Dermis microvascular lymphatic vessel endothelial cell (primary cell): ENCODE results near the gene SEZ6L. TPM values are rescaled to one million over a fixed set of nuclear protein-coding genes. Genes with fewer than 3 reads are reported as not detected.

Experiments
- DNase-seq, 2 donors: peaks; one replicate each; pipeline versions ENCODE4 v3.0.0 to v3.0.0-alpha.2; 2010; ENCODE audit warnings: low read depth in 2 of 2
- total RNA-seq: library from RNA; depleted of rRNA; stranded (reverse); fragments of >200 nt; gene quantifications from 2 replicates; pipeline ENCODE4 v1.2.1, GENCODE V29; 2014

SEZ6L gene
- total RNA-seq, 1 donor from 2014 or later: not detected

- no peak for DNase-seq
Observed at GRCh38 chr22:26333088-26333800, 164.0 kb downstream of the SEZ6L start.

GRCh38 chr22:26334232-26334631 is 165.0 kb downstream of the SEZ6L start:
- DNase-seq: no peak

GRCh38 chr22:26336773-26337172 is 167.5 kb downstream of the SEZ6L start:
- DNase-seq: no peak

- DNase-seq: no peak
Observed at GRCh38 chr22:26339755-26340154, 170.5 kb downstream of the SEZ6L start.

- no peak for DNase-seq
Observed at GRCh38 chr22:26342745-26343410, 173.6 kb downstream of the SEZ6L start.

GRCh38 chr22:26345496-26345895 is 176.2 kb downstream of the SEZ6L start:
- DNase-seq: no peak

GRCh38 chr22:26348810-26349526 is 179.7 kb downstream of the SEZ6L start:
- no peak for DNase-seq

- DNase-seq: no peak
Observed at GRCh38 chr22:26354707-26355106, 185.4 kb downstream of the SEZ6L start.

- no peak for DNase-seq
Observed at GRCh38 chr22:26357281-26357680, 188.0 kb downstream of the SEZ6L start.

- DNase-seq: no peak
Observed at GRCh38 chr22:26357813-26358212, 188.6 kb downstream of the SEZ6L start.

- no peak for DNase-seq
Observed at GRCh38 chr22:26359156-26359555, 189.9 kb downstream of the SEZ6L start.

- peak; percentile 57 to 81 for DNase-seq
Observed at GRCh38 chr22:26360169-26360885, 191.1 kb downstream of the SEZ6L start.

- DNase-seq: no peak
Observed at GRCh38 chr22:26362471-26362870, 193.2 kb downstream of the SEZ6L start.

- DNase-seq: peak; percentile 82 to 87
Observed at GRCh38 chr22:26364066-26365015, 195.1 kb downstream of the SEZ6L start.

- peak; percentile 22 to 56 for DNase-seq
Observed at GRCh38 chr22:26367402-26368245, 198.4 kb downstream of the SEZ6L start.

GRCh38 chr22:26372890-26373289 is 203.6 kb downstream of the SEZ6L start:
- DNase-seq: no peak

GRCh38 chr22:26374391-26375026 is 205.2 kb downstream of the SEZ6L start:
- no peak for DNase-seq

GRCh38 chr22:26377170-26377830 is 208.0 kb downstream of the SEZ6L start:
- peak in 1 of 2 donors; percentile 10 for DNase-seq
